Mesothelial cell of epicardium (in vitro differentiated cells): ENCODE measurements around the gene RBMS3. TPM values are rescaled to one million over a fixed set of nuclear protein-coding genes. Genes with fewer than 3 reads are reported as not detected.
"Not testable (repeated sequence)": the region's sequence is repeated elsewhere in the genome, so short reads cannot be mapped to it uniquely, and the experiment has no call there.

Source experiments
- DNase-seq, 2 experiments: peaks; one replicate each; pipeline ENCODE4 v3.0.0; 2021; ENCODE audit warnings: low spot score in 2 of 2; ENCODE audit not compliant: unreplicated experiment in 2 of 2
- H3K27ac Mint-ChIP-seq: 2 replicates; pipeline ENCODE4 v1.8.0; 2021; ENCODE audit warnings: mixed read lengths
- H3K27me3 Mint-ChIP-seq: 2 replicates; pipeline ENCODE4 v1.8.0; 2021; ENCODE audit warnings: low read depth, mixed read lengths
- H3K36me3 Mint-ChIP-seq: 2 replicates; pipeline ENCODE4 v1.8.0; 2021; ENCODE audit warnings: mixed read lengths
- H3K4me1 Mint-ChIP-seq: 2 replicates; pipeline ENCODE4 v1.8.0; 2021; ENCODE audit warnings: mixed read lengths
- H3K4me3 Mint-ChIP-seq: 2 replicates; pipeline ENCODE4 v1.8.0; 2021; ENCODE audit warnings: mild to moderate bottlenecking, moderate library complexity, mixed read lengths
- H3K9me3 Mint-ChIP-seq: 2 replicates; pipeline ENCODE4 v1.8.0; 2021; ENCODE audit warnings: mixed read lengths
- CTCF ChIP-seq: fragments of 200-600 bp; sonication (generic); IDR thresholded peaks from one replicate; pipeline ENCODE4 v1.5.0; 2021; ENCODE audit warnings: antibody characterized with exemption; ENCODE audit not compliant: unreplicated experiment
- total RNA-seq: library from RNA; stranded (reverse); gene quantifications from 3 replicates; pipeline ENCODE4 v1.2.1, GENCODE V29; 2021

Gene RBMS3
- 42.5 to 46.3 TPM (median 45.4 TPM) in 3 replicates for total RNA-seq

GRCh38 chr3:29280404-29281093 lies at the start of gene RBMS3:
RBMS3 (plus strand) TSS chr3:29281071.
- peak within 1 kb of the TSS; percentile 95 for H3K27ac Mint-ChIP-seq
- no peak for TF ChIP-seq CTCF
- peaks cover 54% of the 10 kb centered on the region for H3K4me1 Mint-ChIP-seq
- no peaks in the 10 kb centered on the region for H3K36me3 Mint-ChIP-seq
- no peaks in the 10 kb centered on the region for H3K9me3 Mint-ChIP-seq
- DNase-seq = peak; percentile 38 to 61
- peak within 1 kb of the TSS; percentile 90 for H3K4me3 Mint-ChIP-seq
- H3K27me3 Mint-ChIP-seq = no peaks in the 10 kb centered on the region

- not testable (repeated sequence) for H3K4me1 Mint-ChIP-seq, H3K4me3 Mint-ChIP-seq, DNase-seq, H3K27me3 Mint-ChIP-seq, H3K36me3 Mint-ChIP-seq, H3K27ac Mint-ChIP-seq
- peaks cover 13% of the 10 kb centered on the region for H3K9me3 Mint-ChIP-seq
Measured at GRCh38 chr3:29233126-29233525, 47.7 kb upstream of the RBMS3 start.

- peaks cover 5% of the 10 kb centered on the region for H3K4me1 Mint-ChIP-seq
- H3K36me3 Mint-ChIP-seq = peaks cover under 1% of the 10 kb centered on the region
- no peak overlapping the region for H3K27ac Mint-ChIP-seq
- H3K27me3 Mint-ChIP-seq = no peaks in the 10 kb centered on the region
- TF ChIP-seq CTCF = no peak
- H3K4me3 Mint-ChIP-seq = no peak overlapping the region
- peaks cover 18% of the 10 kb centered on the region for H3K9me3 Mint-ChIP-seq
- DNase-seq = no peak
Measured at GRCh38 chr3:29236146-29236840, 44.6 kb upstream of the RBMS3 start.

GRCh38 chr3:29239376-29239775 lies 41.5 kb upstream of the RBMS3 start:
- Mint-ChIP-seq H3K4me1 (peaks cover 2% of the 10 kb centered on the region), H3K4me3 (no peak overlapping the region), H3K27me3 (no peaks in the 10 kb centered on the region), H3K9me3 (peaks cover 15% of the 10 kb centered on the region), H3K36me3 (peaks cover 1% of the 10 kb centered on the region), H3K27ac (no peak overlapping the region)
- TF ChIP-seq CTCF = no peak
- DNase-seq = no peak

GRCh38 chr3:29240248-29240647 lies 40.6 kb upstream of the RBMS3 start:
- no peaks in the 10 kb centered on the region for H3K27me3 Mint-ChIP-seq
- TF ChIP-seq CTCF = no peak
- DNase-seq = no peak
- H3K4me3 Mint-ChIP-seq = no peak overlapping the region
- H3K9me3 Mint-ChIP-seq = peaks cover 14% of the 10 kb centered on the region
- peaks cover 2% of the 10 kb centered on the region for H3K4me1 Mint-ChIP-seq
- peaks cover 1% of the 10 kb centered on the region for H3K36me3 Mint-ChIP-seq
- no peak overlapping the region for H3K27ac Mint-ChIP-seq

GRCh38 chr3:29240887-29241286 lies 40.0 kb upstream of the RBMS3 start:
- H3K27me3 Mint-ChIP-seq = no peaks in the 10 kb centered on the region
- no peak for DNase-seq
- H3K9me3 Mint-ChIP-seq = peaks cover 14% of the 10 kb centered on the region
- H3K4me1 Mint-ChIP-seq = peaks cover 2% of the 10 kb centered on the region
- no peak overlapping the region for H3K4me3 Mint-ChIP-seq
- H3K36me3 Mint-ChIP-seq = peaks cover 1% of the 10 kb centered on the region
- no peak for TF ChIP-seq CTCF
- no peak overlapping the region for H3K27ac Mint-ChIP-seq
